MV-4-11 (cell line): ENCODE data around the gene KCNH1.
"Not testable (repeated sequence)": the region's sequence is repeated elsewhere in the genome, so short reads cannot be mapped to it uniquely, and the experiment has no call there.

Experiments used
- DNase-seq: peaks from one replicate; lab custom pipeline; 2025; lab: John Stamatoyannopoulos, UW

KCNH1 gene

DNA sequence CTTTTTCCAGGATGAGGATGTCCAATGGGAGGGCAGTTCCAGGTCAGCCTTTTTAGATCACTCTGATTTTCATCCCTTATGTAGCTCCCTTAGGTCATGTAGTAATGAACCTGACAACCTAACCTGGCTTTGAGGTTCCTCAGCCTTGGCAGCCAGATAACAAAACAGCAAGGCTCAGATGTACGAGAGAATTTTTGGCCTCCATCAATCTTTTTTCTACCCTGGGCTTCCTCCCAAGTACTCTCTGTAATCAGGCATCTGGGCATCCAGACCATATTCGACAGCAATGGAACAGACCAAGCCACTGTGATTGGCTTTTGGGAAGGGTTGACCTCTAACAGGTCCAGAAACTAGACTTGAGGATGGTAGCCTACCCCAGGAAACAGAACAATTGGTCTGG lies 38.6 kb downstream of the KCNH1 start:
- no peak for DNase-seq

DNA sequence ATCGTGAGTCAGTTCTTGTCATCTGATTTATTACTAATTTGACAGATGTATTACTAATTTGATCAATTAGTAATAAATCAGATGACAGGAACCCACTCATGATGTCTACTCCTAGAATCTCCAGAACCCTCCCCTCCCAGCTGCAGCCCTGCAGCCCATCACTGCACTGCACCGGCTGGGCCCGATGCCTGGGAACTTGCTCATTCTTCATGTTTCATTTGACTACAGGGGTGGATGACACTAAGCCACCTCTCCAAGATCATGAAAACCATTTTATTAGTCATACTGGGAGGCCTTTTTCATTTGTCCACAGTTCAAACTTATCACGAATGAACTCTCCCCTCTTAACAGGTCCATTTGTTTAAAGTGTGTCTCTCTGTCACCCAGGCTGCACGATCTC lies 41.0 kb downstream of the KCNH1 start:
- DNase-seq, result no peak

DNA sequence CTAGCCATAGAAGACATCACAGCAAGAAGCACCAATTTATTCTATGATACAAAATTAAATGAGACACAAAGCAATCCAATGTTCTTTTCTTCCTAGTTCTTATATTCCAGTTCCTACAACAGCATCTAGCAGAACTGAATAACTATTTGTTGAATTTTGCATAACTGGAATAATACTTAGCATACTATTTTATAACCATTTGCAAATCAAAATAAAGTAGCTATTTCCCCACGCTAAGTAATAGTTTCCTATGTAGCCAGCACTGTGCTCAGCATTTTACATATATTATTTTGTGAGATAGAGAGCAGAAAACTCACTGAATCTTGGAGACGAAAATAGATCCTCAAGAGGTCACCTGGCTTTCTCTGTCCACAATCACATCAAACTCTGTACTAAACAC lies 42.1 kb downstream of the KCNH1 start:
- no peak for DNase-seq

DNA sequence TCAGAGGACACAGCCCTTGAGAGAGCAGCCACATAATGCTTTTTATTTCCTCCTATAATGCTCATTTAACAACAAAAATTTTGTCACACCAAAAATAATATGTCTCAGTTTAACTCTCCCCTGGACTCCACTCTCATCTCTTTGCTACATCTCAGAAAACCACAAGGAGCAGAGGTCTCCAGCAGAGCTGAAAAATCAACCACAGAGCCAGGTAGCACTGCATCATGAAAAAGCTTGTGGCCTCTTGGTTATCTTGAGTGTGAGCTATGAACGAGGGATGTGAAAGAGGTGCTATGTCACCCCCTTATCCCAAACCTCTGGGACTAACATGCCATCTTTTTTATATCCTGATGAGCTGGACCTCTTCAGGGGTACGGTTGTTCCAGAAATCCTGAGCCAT lies 44.4 kb downstream of the KCNH1 start:
- no peak for DNase-seq

DNA sequence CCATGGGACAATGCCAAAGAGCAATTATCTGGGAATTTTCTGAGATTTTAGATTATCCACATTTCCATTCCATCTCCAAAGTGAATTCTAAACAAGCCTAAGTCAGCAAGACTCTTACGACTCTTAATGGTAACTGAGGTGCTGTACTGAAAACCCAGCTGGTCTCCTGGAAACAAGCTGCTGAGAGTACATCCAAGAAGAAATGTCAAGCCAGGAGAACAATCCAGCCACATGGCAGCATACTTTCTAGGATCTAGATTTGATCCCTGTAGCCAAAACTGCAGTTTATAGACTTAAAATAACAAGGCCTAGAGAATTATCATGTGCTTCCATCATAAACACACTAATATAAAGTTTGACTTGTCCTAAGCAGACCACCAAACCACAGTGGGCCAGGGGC lies 45.8 kb downstream of the KCNH1 start:
- no peak for DNase-seq

DNA sequence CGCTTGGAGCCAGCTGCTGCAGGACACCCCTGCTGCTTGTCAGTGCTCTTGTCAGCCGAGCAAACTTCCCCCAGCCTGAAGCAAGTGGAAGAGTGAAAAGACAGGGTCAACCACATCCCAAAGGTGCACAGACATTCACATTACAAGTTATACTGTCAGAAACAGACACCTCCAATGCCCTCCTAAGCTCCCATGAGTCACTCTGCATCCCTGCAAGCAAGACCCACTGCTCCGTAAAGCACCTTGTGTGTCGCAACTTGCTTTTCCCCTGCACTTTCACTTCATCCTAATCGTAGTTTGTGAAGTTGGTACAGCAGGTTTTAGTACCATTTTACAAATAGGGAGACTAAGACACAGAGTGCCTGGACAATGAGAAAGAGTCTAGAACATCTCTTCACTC lies 51.1 kb downstream of the KCNH1 start:
- DNase-seq, result no peak

DNA sequence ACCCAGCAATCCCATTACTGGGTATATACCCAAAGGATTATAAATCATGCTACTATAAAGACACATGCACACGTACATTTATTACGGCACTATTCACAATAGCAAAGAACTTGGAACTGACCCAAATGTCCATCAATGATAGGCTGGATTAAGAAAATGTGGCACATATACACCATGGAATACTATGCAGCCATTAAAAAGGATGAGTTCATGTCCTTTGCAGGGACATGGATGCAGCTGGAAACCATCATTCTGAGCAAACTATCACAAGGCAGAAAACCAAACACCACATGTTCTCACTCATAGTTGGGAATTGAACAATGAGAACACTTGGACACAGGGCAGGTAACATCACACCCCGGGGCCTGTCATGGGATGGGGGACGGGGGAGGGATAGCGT lies 52.5 kb downstream of the KCNH1 start:
- DNase-seq, result not testable (repeated sequence)

DNA sequence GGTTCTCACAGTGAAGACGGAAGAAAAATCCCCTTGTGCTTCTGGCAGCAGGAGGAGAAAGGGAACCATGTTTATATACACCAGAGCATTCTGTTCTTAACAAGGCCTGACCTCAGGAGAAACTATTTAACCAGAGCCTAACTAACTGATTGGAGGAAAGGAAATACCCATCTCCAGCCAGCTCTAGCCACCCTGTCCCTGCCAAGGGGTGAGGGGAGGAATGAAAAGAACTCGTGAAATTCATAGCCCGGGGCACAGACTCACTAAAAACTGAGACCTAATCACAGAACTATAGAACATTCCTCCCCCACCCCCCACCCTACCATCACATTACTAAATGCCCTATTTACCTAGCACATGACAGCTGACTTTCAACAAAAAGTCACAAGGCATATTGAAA lies 65.0 kb downstream of the KCNH1 start:
- no peak for DNase-seq

DNA sequence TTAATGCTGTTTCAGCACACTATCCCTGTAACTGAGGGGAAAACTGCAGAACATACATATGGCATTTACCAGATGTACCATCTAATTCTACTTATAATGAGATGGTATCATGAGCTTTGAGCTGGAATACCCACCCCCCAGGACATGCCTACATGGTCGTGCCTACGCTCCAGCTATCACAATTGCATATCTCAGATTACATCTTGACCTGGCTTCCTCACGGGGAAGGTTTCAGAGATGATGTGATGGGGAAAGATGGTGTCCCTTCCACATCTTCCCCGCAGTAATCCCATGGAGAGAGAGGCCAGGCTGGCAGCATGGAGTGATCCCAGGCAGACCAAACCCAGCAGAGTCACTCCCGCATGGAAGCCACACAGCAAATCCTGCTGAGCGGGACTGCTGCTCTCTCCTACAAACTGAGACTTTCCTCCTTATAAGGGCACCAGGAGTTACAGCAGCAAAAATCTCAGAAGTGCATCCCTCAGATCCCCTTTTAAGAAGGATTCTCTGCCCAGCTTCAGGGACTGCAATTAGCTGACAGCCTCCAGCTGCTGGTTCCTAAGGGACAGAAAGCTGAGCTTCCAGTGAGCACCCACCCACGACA lies 67.1 kb downstream of the KCNH1 start:
- DNase-seq, result no peak

DNA sequence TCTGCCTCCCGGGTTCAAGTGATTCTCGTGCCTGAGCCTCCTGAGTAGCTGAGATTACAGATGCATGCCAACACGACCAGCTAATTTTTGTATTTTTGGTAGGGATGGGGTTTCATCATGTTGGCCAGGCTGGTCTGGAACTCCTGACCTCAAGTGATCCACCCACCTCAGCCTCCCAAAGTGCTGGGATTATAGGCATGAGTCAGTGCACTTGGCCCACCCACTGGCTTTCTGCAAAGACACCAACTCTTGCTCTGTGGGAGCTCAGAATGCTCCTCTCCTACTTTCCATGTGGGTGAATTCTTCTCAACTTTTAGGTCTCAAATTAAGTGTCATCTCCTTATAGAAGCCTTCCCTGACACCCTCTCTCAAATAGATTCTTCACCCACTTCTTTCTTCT lies 92.1 kb downstream of the KCNH1 start:
- not testable (repeated sequence) for DNase-seq

DNA sequence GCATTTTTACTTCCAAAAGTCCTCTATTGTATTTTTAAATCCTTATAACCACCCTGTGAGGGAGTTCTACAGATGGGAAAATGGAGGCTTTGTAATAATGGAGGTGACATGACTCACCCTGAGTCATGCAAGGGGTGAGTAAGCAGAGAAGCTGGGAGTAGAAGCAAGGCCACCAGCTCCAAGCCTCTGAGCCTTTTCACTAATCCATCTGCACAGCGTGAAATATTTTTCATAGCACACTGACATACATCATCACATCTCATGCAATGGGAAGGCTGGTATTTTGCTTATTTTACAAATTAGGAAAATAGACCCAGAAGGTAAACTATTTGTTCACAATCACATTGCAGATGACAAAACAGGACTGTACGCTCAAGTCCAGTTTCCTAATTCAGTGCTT lies 96.9 kb downstream of the KCNH1 start:
- DNase-seq, result peak; percentile 67

DNA sequence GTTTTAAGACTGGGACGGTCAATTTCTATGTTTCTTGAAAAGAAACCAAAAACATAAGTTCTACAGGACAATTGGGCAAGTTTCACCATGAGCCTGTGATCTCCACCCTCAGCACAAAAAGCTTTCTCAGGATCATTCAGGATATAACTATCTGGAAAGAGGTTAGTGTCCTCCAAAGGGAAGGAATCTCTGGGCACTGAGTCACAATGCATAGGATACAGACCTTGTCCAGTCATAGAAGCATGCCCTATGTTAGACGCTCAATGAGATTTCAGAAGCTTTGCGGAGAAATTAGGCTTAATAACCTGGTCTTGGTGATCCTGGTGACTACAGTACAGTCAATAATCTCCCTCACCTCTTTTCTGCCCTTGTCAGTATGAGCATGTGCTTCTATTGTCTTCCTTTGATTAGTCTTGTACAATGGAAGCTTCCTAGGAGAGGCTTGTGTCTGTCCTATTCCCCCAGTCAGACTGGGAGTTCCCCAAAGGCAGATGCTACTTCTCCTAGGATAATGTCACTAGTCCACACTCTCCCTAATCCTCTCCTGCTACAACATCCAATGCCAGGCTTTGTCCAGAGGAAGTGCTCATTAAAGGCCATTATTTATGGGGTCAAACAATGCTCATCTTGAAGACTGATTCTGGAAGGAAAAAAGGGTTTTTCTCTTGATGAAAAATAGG lies 97.4 kb downstream of the KCNH1 start:
- DNase-seq, result no peak

DNA sequence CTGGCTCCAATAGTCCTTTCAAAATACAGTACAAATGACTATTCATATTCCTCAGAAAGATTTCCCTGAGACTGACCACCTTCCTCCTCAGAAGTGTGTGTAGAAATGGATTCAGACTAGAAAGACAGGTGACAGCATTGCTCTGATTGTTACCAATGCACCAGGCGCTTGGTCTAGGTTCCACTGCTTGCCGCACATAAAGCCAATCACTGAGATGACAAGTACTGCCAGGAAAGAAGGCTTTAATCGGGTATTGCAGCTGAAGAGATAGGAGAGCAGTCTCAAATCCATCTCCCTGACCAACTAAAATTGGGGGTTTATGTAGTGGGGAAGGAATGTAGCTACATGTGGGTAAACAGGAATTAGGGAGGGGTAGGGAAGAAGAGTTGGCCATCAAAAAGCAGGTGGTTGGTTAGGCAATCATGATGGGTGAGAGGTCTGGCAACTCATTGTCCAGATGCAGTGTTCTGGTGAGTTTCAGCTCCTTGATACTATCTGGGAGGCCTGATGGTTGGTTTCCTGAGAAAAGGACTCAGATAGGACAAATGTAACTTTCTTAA lies 98.0 kb downstream of the KCNH1 start:
- no peak for DNase-seq

DNA sequence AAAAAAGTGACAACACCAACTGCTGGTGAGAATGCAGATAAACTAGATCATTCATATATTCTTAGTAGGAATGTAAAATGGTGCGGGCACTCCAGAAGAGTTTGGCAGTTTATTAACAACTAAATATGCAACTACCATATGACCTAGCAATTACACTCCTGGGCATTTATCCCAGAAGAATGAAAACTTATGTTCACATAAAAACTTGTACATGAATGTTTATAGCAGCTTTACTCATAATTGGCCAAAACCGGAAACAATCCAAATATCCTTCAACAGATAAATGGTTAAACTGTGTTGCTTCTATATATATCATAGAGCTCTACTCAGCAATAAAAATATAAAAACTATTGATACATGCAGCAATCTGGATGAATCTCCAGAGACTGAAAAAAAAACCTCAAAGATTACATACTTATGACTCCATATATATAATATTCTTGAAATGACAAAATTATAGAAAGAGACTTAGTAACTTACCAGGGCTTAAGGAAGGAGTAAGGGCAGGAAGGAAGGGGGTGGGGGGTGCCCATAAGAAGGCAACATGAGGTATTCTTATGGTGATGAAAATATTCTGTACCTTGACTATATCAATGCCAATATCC lies 99.9 kb downstream of the KCNH1 start:
- DNase-seq, result no peak

DNA sequence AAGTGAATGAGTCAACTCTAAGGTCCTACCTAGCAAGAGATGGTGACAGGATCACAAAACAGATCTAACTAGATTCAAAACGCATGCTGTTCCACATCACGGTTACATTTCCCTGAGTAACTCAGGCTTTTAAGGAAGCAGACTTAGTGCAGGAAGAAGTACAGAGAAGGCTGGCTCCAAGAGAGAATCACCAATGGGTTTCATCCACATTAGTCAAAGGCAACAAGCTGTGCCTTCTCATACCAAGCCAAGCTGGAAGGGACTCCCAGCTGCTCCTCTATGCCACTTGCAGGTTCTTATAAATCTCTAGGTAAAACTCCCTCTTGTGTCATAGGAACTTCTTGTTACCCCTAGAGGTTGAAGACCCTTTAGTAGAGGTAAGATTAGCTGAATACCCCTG lies 109.0 kb downstream of the KCNH1 start:
- DNase-seq, result no peak

DNA sequence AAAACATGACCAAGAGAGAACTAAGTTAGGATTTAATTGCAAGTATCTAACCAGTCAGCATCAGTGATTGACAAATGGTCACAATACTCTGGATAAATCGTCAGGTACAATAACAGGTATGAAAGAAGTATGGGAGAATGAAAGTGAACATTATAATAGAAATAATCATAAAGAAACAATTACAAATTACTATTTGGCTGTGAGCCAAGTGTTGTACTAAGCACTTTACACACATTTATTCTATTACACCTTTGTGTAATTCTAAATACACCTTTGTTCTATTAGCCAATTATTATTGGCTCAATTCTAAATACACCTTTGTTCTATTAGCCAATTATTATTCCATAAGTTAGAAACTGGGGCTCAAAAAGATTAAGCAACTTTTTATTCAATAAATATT lies 114.7 kb downstream of the KCNH1 start:
- no peak for DNase-seq

DNA sequence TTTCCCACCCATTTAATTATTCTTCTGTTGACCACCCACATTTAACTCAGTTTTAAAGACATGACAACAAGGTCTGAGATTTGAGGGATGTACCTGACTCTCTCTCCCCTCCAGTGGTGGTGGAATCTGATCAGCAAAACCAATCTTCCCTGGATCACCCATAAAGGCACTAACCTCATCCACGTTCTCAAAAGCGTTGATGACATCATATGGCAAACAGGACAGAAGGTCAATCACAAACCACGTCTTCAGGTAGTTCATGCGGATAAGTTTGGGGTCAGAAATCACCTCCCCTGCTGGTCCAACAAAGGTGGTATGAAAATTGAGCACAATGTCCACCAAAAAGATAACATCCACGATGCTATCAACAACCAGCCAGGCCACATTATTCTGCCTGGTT lies 115.3 kb downstream of the KCNH1 start:
- no peak for DNase-seq

DNA sequence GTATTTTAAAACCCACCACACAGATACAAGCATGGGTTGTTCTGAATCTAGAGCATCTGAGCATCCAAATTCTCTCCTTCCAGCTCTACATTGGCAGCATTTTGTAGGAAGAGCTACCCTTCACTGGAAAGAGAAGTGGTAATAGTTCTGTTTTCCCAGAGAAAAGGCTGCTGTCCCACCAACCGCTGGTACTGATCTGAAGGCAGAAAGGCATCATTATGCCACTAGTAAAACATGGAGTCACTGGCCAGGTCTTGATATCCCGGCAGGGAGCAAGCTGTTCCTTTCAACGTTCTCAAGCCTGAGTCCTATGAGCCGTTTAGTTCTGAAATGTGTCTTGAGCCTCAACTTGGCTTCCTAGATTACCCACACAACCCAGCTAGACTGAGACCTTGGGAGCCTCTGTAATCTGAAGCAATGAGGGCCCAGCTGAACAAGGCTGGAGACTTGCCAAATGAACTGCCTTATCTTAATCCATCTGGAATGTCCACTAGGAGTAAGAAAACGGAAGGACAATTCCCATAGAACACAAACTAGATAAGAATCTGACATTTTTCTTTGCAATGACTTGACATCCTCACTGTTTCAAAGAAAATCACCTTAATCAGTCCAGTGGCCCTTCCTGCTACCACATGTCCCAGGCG lies 116.8 kb downstream of the KCNH1 start:
- no peak for DNase-seq

DNA sequence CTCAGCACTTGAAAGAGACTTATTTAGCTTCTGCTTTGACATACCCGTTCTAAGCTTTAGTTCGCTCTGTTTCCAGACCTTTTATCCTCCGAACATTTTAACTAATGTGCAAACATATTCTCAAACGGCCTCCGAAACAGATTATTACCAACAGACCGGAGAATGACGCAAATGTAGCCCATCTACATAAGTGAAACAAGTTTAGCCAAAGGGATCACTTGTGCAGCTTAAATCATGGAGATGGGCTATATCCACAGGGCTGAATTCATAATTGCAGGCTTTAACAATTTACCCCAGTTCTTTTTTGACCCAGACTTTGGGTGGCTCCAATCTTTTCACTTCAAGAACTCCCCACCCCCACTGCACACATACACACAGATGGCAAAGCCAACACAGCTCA lies 119.7 kb downstream of the KCNH1 start:
- no peak for DNase-seq

DNA sequence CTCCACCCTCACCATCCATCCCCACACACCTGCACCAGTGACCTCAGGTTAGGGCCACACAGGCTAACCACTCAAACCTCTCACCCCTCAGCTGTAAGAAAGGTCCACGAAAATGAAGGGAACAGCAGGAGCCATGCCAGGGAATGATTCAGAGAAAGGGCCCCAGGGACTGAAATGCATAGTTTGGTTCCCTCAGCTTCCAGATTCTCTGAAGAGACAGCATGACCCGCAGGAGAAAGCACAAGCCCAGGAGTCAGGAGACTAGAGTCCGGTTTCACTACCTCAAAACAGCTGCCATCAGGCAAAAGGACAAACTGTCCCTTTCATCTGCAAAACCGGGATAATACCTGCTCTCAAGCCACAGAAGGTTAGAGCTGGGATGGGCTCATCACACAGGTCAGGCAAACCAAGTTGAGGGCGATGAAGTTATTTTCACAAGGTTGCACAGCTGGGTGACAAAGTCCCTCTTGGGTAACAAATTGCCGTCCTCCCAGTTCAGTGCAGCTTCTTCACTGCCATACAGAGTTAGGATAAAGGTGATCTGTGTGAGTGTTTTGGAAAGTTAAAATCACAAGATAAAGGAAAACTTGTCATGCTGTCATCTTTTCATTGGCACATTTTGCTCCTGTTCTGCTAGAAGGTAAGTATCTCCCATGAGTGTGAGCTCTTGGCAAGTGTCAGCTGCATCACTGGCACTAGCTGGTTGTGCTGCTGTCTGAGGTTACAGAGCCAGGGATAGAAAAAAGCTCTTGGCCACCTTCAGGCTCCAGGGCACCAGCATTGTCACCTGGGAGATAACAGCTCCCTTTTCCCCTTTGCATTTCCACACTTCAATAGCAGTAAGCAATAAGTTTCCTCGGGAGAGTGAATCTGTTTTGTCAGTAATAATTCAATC lies 120.4 kb downstream of the KCNH1 start:
- DNase-seq, result no peak

DNA sequence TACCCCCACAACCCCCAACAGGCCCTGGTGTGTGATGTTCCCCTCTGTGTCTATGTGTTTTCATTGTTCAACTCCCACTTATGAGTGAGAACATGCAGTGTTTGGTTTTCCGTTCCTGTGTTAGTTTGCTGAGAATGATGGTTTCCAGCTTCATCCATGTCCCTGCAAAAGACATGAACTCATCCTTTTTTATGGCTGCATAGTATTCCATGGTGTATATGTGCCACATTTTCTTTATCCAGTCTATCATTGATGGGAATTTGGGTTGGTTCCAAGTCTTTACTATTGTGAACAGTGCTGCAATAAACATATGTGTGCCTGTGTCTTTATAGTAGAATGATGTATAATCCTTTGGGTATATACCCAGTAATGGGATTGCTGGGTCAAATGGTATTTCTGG lies 122.8 kb downstream of the KCNH1 start:
- DNase-seq, result not testable (repeated sequence)

DNA sequence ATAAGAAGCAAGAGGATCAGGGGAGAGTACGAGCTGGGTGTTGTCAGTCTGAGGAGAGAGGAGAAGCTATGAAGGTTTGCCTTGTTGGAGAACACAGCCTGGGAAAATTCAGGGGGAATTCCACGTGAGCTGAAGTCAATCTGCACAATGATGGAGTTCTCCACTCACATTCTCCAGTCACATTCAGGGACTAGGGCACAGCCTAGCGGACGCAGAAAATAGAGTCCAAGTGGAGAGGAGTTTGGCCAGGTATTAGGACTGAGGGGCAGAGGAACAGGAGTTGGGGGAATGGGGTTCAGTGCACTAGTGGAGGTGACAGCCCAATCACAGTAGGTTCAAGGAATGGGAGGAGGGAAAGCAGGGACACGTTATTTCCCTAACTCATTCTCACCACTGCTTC lies 124.0 kb downstream of the KCNH1 start:
- no peak for DNase-seq
